Colon (tissue), 2 donors: ENCODE data around the gene FAM3D.

Experiments
- FAIRE-seq: peaks from 2 replicates; lab custom pipeline; 2012; peaks lifted over from hg19 to GRCh38; lab: Jason Lieb, UNC
- donor health status: control.
- donor health status: control.

FAM3D gene

DNA sequence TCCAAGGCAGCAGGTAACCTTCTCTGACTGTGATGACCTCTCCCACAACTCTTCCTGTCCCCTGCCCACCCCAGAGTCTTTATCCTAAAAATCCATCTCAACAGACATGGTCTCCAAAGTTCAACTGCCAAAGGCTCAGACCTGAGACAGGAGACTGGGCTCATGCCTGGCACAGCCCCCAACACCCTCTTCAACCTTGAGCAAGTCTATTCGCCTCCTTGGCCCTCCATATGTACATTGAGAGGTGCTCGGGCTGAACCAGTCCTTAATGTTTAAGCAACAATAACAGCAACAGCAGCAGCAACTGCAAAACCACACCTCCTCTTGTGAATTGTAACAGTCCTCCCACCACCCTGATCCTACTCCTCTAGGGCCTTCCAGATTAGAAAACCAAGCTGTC is 9.9 kb downstream of the FAM3D start:
- no peak for FAIRE-seq

DNA sequence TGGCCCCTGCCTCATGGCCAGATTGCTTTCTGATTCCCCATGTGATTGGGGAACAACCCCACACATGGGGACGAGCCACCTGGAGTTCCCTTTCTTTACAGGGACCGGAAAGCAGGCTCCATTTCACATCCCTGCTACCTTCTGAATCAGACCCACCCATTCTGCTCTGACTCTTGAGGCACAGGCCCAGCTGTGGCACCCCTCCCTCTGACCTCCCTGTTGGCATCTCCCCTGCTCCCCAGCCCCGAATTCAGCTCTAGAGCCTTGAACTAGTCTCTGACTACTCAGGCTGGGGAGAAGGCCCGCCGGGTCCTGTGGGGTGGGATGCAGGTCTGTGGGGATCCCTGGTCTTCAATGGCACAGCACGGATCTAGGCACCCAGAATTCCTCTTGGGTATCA is 12.1 kb downstream of the FAM3D start:
- no peak for FAIRE-seq

DNA sequence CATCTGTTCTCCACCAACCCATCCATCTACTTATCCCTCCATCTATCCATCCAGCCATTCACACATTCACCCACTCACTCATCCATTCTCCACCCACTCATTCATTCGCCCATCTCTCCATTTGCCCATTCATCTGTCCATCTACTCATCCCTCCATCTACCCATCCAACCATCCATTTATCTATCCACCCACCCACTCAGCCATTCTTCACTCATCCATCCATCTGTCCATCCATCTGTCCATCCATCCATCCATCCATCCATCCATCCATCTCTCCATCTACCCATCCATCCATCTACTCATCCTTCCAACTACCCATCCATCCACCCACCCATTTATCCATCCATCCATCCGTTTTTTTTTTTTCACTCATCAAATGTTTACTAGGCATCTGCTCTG is 13.9 kb downstream of the FAM3D start:
- FAIRE-seq, result no peak

DNA sequence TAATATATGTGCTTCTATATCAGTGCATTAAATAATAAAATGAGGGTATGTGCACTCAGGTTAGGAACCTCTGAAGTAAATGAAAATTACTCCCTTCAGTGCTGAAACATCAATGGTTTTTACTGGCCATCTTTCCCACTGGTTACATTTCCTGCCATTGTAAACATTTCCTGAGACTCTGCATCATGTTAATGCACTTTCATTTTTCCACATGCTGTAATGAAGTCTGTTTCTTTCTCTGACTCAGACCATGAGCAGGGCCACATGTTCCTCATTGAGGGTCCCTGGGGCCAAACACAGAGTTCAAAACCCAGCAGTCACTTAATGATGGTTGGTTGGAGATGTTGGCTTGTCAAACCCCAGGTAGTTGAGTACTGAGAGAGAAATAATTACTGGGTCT is 15.3 kb downstream of the FAM3D start:
- no peak for FAIRE-seq

DNA sequence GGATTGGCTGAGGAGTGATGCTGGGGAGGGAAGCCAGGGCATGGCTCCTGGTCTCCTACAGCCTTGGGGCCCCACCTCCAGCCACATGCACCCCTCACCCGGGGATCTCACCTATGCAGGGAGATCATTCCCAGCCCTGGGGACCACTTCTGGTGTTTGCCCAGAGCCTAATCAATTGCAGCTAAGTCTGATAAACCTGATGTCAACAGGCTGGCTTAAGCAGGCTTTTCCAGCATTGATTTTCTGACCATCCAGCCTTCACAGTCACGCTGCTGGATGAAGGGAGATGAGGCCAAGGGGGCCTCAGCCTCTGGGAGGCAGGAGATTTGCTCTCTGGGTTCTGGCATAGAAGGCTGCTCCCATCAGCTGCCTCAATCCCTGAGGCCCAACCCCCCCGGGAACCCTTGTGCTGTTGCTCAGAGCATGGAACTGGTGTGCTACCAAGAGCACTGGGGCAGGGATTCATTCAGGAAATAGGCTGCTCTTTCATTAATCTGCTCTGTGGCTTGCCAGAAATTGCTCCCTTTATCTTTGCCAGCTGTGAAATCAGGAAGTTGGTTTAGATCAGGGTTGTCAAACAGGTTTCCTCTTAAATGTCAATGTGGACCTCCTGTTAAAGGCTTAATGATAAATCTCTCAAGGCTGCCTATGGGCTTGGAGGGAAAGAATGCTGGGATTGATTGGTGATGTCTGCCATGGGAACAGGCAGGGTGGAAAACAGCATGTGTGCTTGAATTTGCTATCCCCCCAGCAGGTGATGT is 19.0 kb downstream of the FAM3D start:
- FAIRE-seq, result no peak

DNA sequence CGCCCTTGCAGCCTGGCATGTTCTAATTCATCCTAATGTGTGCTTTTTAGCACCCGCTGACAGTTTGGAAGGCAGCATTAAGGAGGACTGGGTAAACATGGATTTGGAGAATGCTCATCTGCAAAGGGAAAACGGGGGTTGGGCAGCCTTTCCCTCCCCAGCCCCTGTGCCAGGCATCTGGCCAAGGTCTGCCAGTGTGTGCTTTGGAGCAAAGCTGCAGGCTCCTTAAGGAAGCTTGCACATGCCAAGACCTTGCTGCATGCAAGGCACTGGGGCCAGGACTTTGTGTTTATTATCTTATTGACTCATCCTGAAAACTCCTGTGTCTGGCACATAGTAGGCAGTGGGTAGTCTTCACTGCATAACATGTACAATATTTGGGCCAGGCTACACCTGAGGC is 20.1 kb downstream of the FAM3D start:
- no peak for FAIRE-seq

DNA sequence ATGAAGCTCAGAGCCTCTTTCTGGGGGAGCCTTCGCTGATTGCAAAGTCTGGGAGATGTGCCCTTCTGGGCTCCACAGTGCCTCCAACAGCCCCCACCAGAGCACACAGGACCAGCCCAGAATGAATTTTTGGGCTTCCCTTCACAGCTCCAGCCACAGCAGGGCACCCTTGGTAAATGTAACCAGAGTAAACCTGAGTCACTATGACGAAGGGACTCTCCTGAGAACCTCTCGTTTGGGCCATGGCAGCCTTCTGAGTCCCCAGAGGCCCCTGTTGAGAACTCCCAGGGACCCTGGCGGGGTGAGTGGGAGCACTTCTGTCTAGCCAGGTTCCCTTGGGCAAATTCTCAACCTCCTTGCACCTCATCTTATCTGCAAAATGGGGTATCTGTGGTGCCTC is 20.8 kb downstream of the FAM3D start:
- FAIRE-seq, result no peak

GRCh38 chr3:58642846-58643245 is 23.7 kb downstream of the FAM3D start:
- no peak for FAIRE-seq

- no peak for FAIRE-seq
These were observed 25.7 kb downstream of the FAM3D start for GRCh38 chr3:58640700-58641372.

DNA sequence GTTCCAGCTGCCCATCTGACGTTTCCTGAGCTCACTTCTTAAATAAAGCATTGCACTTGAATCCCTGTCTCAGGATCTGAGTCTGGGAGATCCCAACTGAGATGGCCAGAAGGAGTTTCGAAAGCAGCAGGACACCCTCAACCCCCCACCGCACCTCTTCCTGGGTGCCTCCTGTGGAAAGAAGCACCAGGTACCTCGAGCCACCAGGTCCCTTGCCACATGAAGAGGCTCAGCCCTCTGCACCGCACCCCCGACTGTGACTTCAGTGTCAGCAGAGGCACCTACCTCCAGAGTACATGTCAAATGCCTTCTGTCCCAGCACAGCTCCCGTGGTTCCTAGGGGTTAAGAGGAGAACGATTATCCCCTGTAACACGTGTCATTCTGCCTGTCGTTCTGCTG is 26.7 kb downstream of the FAM3D start:
- no peak for FAIRE-seq

DNA sequence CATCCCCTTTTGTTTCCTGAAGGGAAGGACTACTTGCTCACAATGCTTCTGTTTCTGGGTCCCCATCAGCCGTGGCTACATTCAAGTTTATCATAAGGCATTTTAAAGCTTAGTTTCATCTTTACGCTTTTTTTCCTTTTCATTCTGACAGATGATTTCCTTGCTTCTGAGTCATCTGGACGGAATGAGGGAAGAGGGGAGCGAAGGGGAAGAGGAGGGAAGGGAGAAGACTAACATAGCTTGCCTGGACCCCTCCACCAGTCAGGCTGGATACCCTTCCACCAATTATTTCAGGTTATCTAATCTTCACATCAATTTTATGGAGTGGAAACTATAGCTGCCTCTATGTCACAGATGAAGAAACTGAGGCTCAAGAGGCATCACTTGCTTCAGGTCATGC is 27.6 kb downstream of the FAM3D start:
- no peak for FAIRE-seq

GRCh38 chr3:58638591-58638990 is 28.0 kb downstream of the FAM3D start:
- no peak for FAIRE-seq

- FAIRE-seq, result no peak
These were observed 29.1 kb downstream of the FAM3D start for GRCh38 chr3:58637509-58637908.

- no peak for FAIRE-seq
These were observed 30.9 kb downstream of the FAM3D start for GRCh38 chr3:58635371-58636285.

GRCh38 chr3:58633157-58633865 is 33.3 kb downstream of the FAM3D start:
- no peak for FAIRE-seq

GRCh38 chr3:58631742-58632141 is 34.8 kb downstream of the FAM3D start:
- no peak for FAIRE-seq

DNA sequence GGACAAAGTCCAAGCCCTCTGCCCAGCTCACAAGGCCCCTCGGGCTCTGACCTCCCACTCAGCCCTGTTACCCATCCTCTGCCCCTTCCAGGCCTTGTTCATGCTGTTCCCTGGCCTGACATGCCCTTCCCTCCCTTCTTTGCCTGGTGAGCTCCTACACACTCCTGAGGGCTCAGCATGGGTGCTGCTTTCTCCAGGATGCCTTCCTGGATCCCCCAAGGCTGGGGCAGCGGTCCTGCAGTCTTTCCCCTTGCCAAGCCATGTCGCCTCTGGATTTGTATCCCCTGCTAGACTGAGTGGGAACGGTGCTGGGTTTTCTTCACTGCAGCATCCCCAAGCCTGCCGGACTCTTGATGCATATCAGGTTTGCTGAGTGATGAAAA is 35.9 kb downstream of the FAM3D start:
- FAIRE-seq, result no peak

DNA sequence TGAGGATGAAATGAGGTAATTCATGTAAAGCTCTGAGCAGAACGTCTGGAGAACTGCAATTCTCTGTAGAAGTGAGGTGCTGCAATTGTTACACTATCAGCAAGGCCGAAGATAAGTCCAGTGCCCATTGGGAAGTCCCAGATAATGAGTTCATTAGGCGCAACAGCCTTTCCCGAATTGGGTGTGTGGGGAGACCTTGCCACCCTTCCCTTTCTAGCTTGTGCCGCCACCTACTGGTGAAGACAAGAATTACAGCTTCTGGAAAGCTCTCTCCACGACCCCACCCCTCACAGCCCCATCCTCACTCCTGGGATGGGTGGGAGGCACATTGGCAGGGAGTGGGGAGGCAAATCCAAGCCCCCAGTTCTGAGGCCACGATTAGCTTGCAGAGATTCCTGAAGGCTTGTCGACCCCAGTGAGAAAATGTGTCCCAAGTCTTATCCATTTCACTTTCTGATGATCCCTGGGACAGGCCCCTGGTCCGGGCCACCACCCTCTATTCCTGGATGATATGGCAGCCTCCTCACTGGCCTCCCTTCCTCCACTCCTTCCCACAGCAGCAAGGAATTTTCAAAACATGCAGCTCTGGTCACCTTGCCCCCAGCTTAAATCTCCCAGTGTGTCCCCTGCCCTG is 36.4 kb downstream of the FAM3D start:
- no peak for FAIRE-seq

- FAIRE-seq, result no peak
These were observed 36.9 kb downstream of the FAM3D start for GRCh38 chr3:58629629-58630028.

- FAIRE-seq, result no peak
These were observed 37.6 kb downstream of the FAM3D start for GRCh38 chr3:58628823-58629562.

DNA sequence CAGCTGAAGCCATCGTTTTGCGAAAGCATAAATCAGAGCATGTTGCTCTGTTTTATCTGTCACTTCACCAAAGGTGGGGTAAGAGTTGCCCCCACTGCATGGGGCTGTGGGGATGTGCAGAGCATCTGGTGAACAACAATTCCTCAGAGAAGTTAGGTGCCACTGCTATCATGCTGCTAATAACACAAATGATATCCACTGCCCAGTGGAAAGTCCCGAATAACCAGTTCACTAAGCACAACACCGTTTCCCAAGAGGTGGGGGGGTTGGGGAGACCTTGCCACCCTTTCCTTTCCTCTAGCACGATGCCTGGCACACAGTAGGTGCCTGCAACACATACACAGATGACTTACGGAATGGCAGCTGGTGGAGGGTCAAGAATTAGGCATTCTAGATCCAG is 38.6 kb downstream of the FAM3D start:
- FAIRE-seq, result no peak
